Spleen (tissue), 7 donors: ENCODE data around the gene UGP2.
"Not testable (repeated sequence)": the region's sequence is repeated elsewhere in the genome, so short reads cannot be mapped to it uniquely, and the experiment has no call there.

Experiments used
- POLR2A ChIP-seq, 3 donors: fragments of 450-650 bp; IDR thresholded peaks; one replicate each; pipeline ENCODE4 v1.5.1; 2017; ENCODE audit warnings: antibody characterized with exemption in 3 of 3, mild to moderate bottlenecking in 1 of 3
- POLR2AphosphoS5 ChIP-seq, 3 donors: sonication (generic); formaldehyde crosslinking; IDR thresholded peaks; one replicate each; pipeline ENCODE4 v1.5.1; 2017; ENCODE audit warnings: antibody characterized with exemption in 3 of 3
- TF ChIP-seq, protein P1 (sequence below), 11 experiments: fragments of 200-600 bp in 7 of 11; fragments of 450-650 bp in 4 of 11; sonication (generic) in 4 of 11; IDR thresholded peaks in 8 of 11; conservative IDR thresholded peaks in 3 of 11; 1 replicate in 7 of 11; 2 replicates in 4 of 11; pipeline versions ENCODE4 v1.4.0 to v1.8.0; 2016 to 2021; ENCODE audit warnings: antibody characterized with exemption in 11 of 11, inconsistent platforms in 4 of 11, mild to moderate bottlenecking in 1 of 11
- donor health status: DM: no; HTN: no; CAD: no; lungs with moderate emphysema.
- donor health status: DM: no; HTN: no; CAD: no.
- donor health status: DM: no; HTN: no; CAD: no.

- TF ChIP-seq POLR2A, POLR2AphosphoS5 (IDR thresholded peaks at IDR 0.05): not testable (repeated sequence)
- TF ChIP-seq, protein P1, sequence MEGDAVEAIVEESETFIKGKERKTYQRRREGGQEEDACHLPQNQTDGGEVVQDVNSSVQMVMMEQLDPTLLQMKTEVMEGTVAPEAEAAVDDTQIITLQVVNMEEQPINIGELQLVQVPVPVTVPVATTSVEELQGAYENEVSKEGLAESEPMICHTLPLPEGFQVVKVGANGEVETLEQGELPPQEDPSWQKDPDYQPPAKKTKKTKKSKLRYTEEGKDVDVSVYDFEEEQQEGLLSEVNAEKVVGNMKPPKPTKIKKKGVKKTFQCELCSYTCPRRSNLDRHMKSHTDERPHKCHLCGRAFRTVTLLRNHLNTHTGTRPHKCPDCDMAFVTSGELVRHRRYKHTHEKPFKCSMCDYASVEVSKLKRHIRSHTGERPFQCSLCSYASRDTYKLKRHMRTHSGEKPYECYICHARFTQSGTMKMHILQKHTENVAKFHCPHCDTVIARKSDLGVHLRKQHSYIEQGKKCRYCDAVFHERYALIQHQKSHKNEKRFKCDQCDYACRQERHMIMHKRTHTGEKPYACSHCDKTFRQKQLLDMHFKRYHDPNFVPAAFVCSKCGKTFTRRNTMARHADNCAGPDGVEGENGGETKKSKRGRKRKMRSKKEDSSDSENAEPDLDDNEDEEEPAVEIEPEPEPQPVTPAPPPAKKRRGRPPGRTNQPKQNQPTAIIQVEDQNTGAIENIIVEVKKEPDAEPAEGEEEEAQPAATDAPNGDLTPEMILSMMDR (IDR thresholded peaks at IDR 0.05 in 8 of 11, conservative IDR thresholded peaks at IDR 0.05 in 3 of 11), result not testable (repeated sequence)
Measured at GRCh38 chr2:63811870-63812269, 29.8 kb upstream of the UGP2 start.
